Psoas muscle (tissue), 8 donors: ENCODE data around the gene RHBDD3. TPM values are rescaled to one million over a fixed set of nuclear protein-coding genes. Genes with fewer than 3 reads are reported as not detected.
A peak's percentile ranks its signal among the peaks of the same experiment; 100 is the strongest.

ENCODE experiments used
- ATAC-seq, 4 donors: fragments of 200-7000 bp; cut with Tn5 transposase; one replicate each; pipeline ENCODE4 v1.9.1; 2020; ENCODE audit warnings: moderate library complexity in 3 of 4, mild to moderate bottlenecking in 2 of 4
- DNase-seq, 2 donors: peaks; one replicate each; pipeline ENCODE4 v3.0.0-alpha.2; 2020
- H3K27ac ChIP-seq: fragments of 200-600 bp; one replicate; pipeline ENCODE4 v1.8.0; 2022
- H3K27me3 ChIP-seq, 3 donors: fragments of 200-600 bp in 1 of 3; one replicate each; pipeline versions ENCODE4 v1.6.1 to v1.8.0; 2013 to 2022; ENCODE audit warnings: low read length in 2 of 3, mild to moderate bottlenecking in 2 of 3, moderate library complexity in 1 of 3; ENCODE audit not compliant: insufficient read depth in 3 of 3
- H3K36me3 ChIP-seq, 2 donors: fragments of 200-600 bp in 1 of 2; one replicate each; pipeline versions ENCODE4 v1.6.1 to v1.8.0; 2013 to 2022; ENCODE audit warnings: low read depth in 1 of 2, mild to moderate bottlenecking in 1 of 2, moderate library complexity in 1 of 2; ENCODE audit not compliant: insufficient read depth in 1 of 2
- H3K4me1 ChIP-seq: fragments of 200-600 bp; one replicate; pipeline ENCODE4 v1.8.0; 2022
- H3K4me3 ChIP-seq: fragments of 200-600 bp; one replicate; pipeline ENCODE4 v1.8.0; 2022; ENCODE audit warnings: mild to moderate bottlenecking
- H3K9me3 ChIP-seq: fragments of 200-600 bp; one replicate; pipeline ENCODE4 v1.8.0; 2022
- CTCF ChIP-seq: fragments of 200-600 bp; IDR thresholded peaks from one replicate; pipeline ENCODE4 v1.8.0; 2022; ENCODE audit warnings: antibody characterized with exemption
- WGBS, 3 donors: extraction: QIAGEN DNeasy Blood & Tissue Kit; methylation state at CpG; one replicate each; pipeline versions ENCODE4 v1.1.6 to v1.1.7; 2013; 5-methylcytosine and 5-hydroxymethylcytosine counted together
- intact Hi-C, 2 donors: fragments of 100-400 bp; cut with DNase I; formaldehyde crosslinking; loops; one replicate each; pipeline versions ENCODE4 v1.11.0 to v1.14.2; 2022
- polyA plus RNA-seq, 3 donors: library from polyadenylated mRNA; stranded (reverse); fragments of 200-250 nt; gene quantifications; one replicate each; pipeline ENCODE4 v1.2.3, GENCODE V29; 2013
- total RNA-seq, 4 donors: library from RNA; stranded (reverse); fragmentation: NEBNext Ultra II Directional in 2 of 4; extraction: Animal tissue kit (Norgen Biotek cat#: 25700) in 2 of 4; gene quantifications; one replicate each; pipeline versions ENCODE4 v1.2.1 to v1.2.4, GENCODE V29; 2021 to 2023
- donor health status: healthy with polysubstance abuse.
- donor health status: DM: no; HTN: no; CAD: no; lungs with moderate emphysema.
- donor health status: Bipolar disorder and iron deficiency.
- donor health status: healthy.
- donor health status: DM: yes; HTN: yes; CAD: no.
- donor health status: DM: no; HTN: no; CAD: no.
- donor health status: DM: no; HTN: no; CAD: no.
- donor health status: DM: yes; HTN: yes; CAD: no.

Gene RHBDD3
- total and polyA plus RNA-seq, 7 donors = 10.6 to 36.5 (median 20.3) TPM

DNA sequence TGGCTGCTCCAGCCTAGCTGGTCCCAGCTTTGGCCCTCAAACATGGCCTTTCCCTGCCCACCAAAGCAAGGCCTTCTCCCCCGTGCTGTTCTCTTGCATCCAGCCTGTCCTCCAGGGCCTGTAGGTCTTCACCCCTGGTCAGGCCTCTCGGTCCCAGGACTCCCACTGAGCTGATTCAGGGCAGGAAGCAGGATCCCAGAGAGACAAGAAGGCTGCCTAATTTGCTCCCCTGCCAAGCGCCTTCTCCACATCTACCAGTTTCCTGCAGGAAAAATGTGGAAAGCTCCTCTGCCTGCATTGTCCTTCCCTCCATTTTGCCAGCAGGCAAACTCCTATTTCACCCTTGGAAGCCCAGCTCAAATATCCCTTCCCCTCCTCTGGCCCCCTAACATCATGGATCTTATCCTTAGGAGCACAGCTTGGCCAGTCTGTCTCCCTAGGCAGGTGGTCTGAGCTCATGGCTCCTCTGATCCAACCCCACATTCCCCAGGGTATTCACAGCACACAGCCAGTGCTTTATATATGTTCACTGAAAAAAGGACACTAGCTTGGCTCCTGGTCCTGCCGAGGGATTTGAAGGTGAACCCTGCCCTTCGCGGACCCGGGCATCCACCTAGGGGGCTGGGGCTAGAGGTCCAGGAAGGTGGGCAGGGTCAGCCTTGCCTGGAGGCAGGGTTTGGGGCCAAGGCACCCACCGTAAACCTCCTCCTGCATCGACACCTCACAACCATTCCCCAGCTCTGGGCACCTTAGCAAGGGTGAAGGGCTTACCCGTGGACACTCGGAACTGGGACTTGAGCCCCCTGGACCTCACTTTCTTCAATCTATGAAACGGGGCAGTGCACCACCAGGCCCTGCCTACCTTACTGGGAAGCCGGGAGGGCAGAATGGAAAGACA is 968 bp downstream of the RHBDD3 start:
- peaks cover 0 to 31% of the 10 kb centered on the region in 2 donors for H3K36me3 ChIP-seq
- DNase-seq (no peak), ATAC-seq (no peak)
- H3K4me1 ChIP-seq = peaks cover 45% of the 10 kb centered on the region
- WGBS, 3 donors = 21 to 24% (median 24%) methylated on average over 13 of the region's 13 CpGs
- H3K27me3 ChIP-seq = no peaks in the 10 kb centered on the region
- intact Hi-C loops = loop anchor here in 1 of 2 donors (5.0 kb wide), 1 partner anchor 40 kb away; the partner anchor contains the start of gene GAS2L1
- H3K9me3 ChIP-seq = no peaks in the 10 kb centered on the region
- TF ChIP-seq CTCF = no peak
- H3K27ac ChIP-seq = peak overlapping the region; percentile 100
- H3K4me3 ChIP-seq = peak overlapping the region; percentile 94

DNA sequence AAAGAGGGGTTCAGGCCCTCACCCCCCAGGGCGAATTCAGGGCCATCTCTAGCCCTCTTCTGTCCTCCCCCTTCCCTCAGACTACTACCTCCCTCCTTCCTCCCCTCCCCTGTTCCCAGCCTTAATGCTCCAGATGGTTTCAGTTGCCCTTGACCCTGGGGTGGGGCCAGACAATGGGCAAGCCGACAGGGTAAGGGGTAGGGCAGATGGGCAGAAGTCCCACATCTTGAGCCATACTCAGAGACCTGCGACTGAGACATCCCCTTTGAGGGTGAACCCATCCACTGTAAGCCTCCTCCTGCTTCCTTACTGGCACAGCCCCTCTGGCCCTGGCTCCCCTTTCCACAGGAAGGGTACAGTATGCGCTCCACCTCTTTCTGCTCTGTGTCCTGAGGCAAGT is 1.9 kb downstream of the RHBDD3 start:
- Histone ChIP-seq H3K27me3 (no peaks in the 10 kb centered on the region), H3K27ac (peak overlapping the region; percentile 100), H3K9me3 (no peaks in the 10 kb centered on the region), H3K4me1 (peaks cover 37% of the 10 kb centered on the region), H3K36me3 (peaks cover 0 to 31% of the 10 kb centered on the region in 2 donors), H3K4me3 (peak overlapping the region; percentile 94)
- intact Hi-C loops = loop anchor here in 1 of 2 donors (5.0 kb wide), 1 partner anchor 41 kb away; the partner anchor contains the start of gene GAS2L1
- ATAC-seq (no peak), DNase-seq (no peak)
- no peak for TF ChIP-seq CTCF
- 57 to 66% (median 59%) methylated on average over 4 of the region's 4 CpGs for WGBS, 3 donors

- 86 to 95% (median 91%) methylated on average over 7 of the region's 7 CpGs for WGBS, 3 donors
- no peak for DNase-seq
- no peak for ATAC-seq
- Histone ChIP-seq H3K27ac (peak overlapping the region; percentile 100), H3K36me3 (peaks cover 0 to 34% of the 10 kb centered on the region in 2 donors), H3K4me1 (peaks cover 30% of the 10 kb centered on the region), H3K4me3 (no peak overlapping the region), H3K27me3 (no peaks in the 10 kb centered on the region), H3K9me3 (no peaks in the 10 kb centered on the region)
- TF ChIP-seq CTCF = no peak
- intact Hi-C loops = loop anchor here in 1 of 2 donors (5.0 kb wide), 1 partner anchor 42 kb away; the partner anchor contains the start of gene GAS2L1
Observed at GRCh38 chr22:29265305-29265704, 2.5 kb downstream of the RHBDD3 start.

GRCh38 chr22:29263791-29264276 is 3.9 kb downstream of the RHBDD3 start:
- H3K9me3 ChIP-seq = no peaks in the 10 kb centered on the region
- intact Hi-C loops = no loop called here
- peaks cover 0 to 41% of the 10 kb centered on the region in 2 donors for H3K36me3 ChIP-seq
- DNase-seq (no peak), ATAC-seq (peak in 1 of 4 donors; percentile 39)
- no peak for TF ChIP-seq CTCF
- WGBS, 3 donors = 36 to 46% (median 46%) methylated on average over 12 to 14 of the region's 14 CpGs
- H3K4me1 ChIP-seq = peaks cover 23% of the 10 kb centered on the region
- no peak overlapping the region for H3K4me3 ChIP-seq
- H3K27ac ChIP-seq = peak overlapping the region; percentile 34
- H3K27me3 ChIP-seq = no peaks in the 10 kb centered on the region
